GM23248 (cell line): Measurements from ENCODE around the gene NCEH1.

Experiments used
- EZH2 ChIP-seq: fragments of 200-600 bp; sonication (generic); IDR thresholded peaks from 2 replicates; pipeline ENCODE4 v1.6.1; 2018; ENCODE audit warnings: antibody characterized with exemption, mild to moderate bottlenecking; ENCODE audit not compliant: insufficient read depth, poor library complexity, severe bottlenecking
- EZH2phosphoT487 ChIP-seq: fragments of 200-600 bp; sonication (generic); IDR thresholded peaks from 2 replicates; pipeline ENCODE4 v1.6.1; 2018; ENCODE audit warnings: antibody characterized with exemption, moderate library complexity, mild to moderate bottlenecking, low read depth; ENCODE audit not compliant: insufficient read depth

DNA sequence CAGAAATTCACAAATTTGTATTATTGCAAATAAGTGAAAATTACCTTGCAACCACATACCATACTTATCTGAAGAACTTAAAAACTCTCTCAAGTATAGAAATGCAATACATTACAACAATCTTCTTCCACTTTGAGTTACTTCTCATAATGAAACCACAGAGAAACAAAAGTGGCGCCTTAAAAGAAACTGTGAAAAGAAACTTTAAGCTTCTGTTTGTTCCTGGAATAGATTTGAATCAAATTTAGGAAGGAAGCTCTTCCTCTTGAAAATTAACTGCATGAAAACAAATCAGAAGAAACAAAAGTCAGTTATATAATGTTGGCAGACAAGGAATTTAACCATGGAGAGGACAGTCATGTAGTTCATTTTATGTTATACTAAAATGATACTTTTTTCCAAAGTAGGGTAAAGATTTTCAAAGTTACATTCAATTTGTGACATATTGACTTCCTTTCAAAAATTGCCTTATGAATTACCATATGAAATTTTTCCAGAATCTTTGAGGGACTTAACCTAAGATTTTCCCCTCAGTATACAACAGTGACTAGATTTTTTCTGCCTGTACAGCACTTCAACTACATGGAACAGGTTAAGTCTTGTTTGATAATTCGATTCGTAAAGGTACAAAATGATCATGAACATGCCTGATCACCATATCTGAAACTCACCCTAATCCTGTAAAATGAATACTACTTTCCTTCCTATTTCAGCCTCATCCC, 130.0 kb downstream of the NCEH1 start:
- TF ChIP-seq EZH2 = no peak
- no peak for TF ChIP-seq EZH2phosphoT487
